GM12872 (cell line): ENCODE data around the gene FCN3.

ENCODE experiments used
- CTCF ChIP-seq: IDR thresholded peaks from 3 replicates; pipeline ENCODE4 v1.5.1; 2011; ENCODE audit warnings: low read depth, mild to moderate bottlenecking, low read length, moderate library complexity; ENCODE audit not compliant: insufficient read depth

FCN3 gene

GRCh38 chr1:27349784-27350662 lies 24.6 kb downstream of the FCN3 start:
- no peak for TF ChIP-seq CTCF

- TF ChIP-seq CTCF = no peak
Observed at GRCh38 chr1:27348861-27349783, 25.5 kb downstream of the FCN3 start.

- TF ChIP-seq CTCF = no peak
Observed at GRCh38 chr1:27346991-27347624, 27.5 kb downstream of the FCN3 start.

GRCh38 chr1:27346357-27346756 lies 28.3 kb downstream of the FCN3 start:
- no peak for TF ChIP-seq CTCF

- TF ChIP-seq CTCF = no peak
Observed at GRCh38 chr1:27345272-27345671, 29.4 kb downstream of the FCN3 start.

GRCh38 chr1:27343639-27344025 lies 31.0 kb downstream of the FCN3 start:
- TF ChIP-seq CTCF = no peak
